MG63 (cell line): Measurements from ENCODE around the gene CHRNA1. TPM values are rescaled to one million over a fixed set of nuclear protein-coding genes. Genes with fewer than 3 reads are reported as not detected.

ENCODE experiments used
- DNase-seq: peaks from one replicate; pipeline ENCODE4 v3.0.0-alpha.2; 2020
- H3K27me3 ChIP-seq: fragments of 250-450 bp; sonication (Bioruptor Pico); 2 replicates; pipeline ENCODE4 v1.5.1; 2020; ENCODE audit warnings: mild to moderate bottlenecking, moderate library complexity
- H3K36me3 ChIP-seq: fragments of 250-450 bp; sonication (Bioruptor Pico); 2 replicates; pipeline ENCODE4 v1.5.1; 2020; ENCODE audit warnings: mild to moderate bottlenecking, moderate library complexity
- H3K4me3 ChIP-seq: fragments of 250-450 bp; sonication (Bioruptor Pico); 2 replicates; pipeline ENCODE4 v1.5.1; 2020; ENCODE audit warnings: mild to moderate bottlenecking, moderate library complexity
- H3K9me3 ChIP-seq: fragments of 250-450 bp; sonication (Bioruptor Pico); 2 replicates; pipeline ENCODE4 v1.5.1; 2020; ENCODE audit warnings: mild to moderate bottlenecking, moderate library complexity
- total RNA-seq: library from RNA; depleted of rRNA; stranded (reverse); fragments of >200 nt; shearing (Covaris generic); gene quantifications from 2 replicates; pipeline ENCODE4 v1.2.3, GENCODE V29; 2014; ENCODE audit warnings: low replicate concordance; rRNA removed

The CHRNA1 gene
- total RNA-seq = not detected in 2 replicates

- no peak for DNase-seq
- Histone ChIP-seq H3K4me3 (no peak within 1 kb of the TSS), H3K9me3 (no peaks in the 10 kb centered on the region), H3K27me3 (no peaks in the 10 kb centered on the region), H3K36me3 (no peaks in the 10 kb centered on the region)
These were observed at the start of gene CHRNA1 for GRCh38 chr2:174764280-174765255. CHRNA1 (minus strand) TSS chr2:174764472; CDS start chr2:174764394, 78 bp downstream.

GRCh38 chr2:174812037-174812436 is 47.8 kb upstream of the CHRNA1 start:
- no peak overlapping the region for H3K4me3 ChIP-seq
- DNase-seq = no peak
- H3K9me3 ChIP-seq = no peaks in the 10 kb centered on the region
- no peaks in the 10 kb centered on the region for H3K36me3 ChIP-seq
- H3K27me3 ChIP-seq = no peaks in the 10 kb centered on the region

- H3K9me3 ChIP-seq = no peaks in the 10 kb centered on the region
- H3K4me3 ChIP-seq = no peak overlapping the region
- no peaks in the 10 kb centered on the region for H3K27me3 ChIP-seq
- no peak for DNase-seq
- H3K36me3 ChIP-seq = no peaks in the 10 kb centered on the region
These were observed 43.7 kb upstream of the CHRNA1 start for GRCh38 chr2:174807931-174808330.

- no peak for DNase-seq
- no peaks in the 10 kb centered on the region for H3K27me3 ChIP-seq
- no peaks in the 10 kb centered on the region for H3K9me3 ChIP-seq
- H3K36me3 ChIP-seq = no peaks in the 10 kb centered on the region
- H3K4me3 ChIP-seq = no peak overlapping the region
These were observed 41.5 kb upstream of the CHRNA1 start for GRCh38 chr2:174805803-174806202.

GRCh38 chr2:174802459-174802858 is 38.2 kb upstream of the CHRNA1 start:
- Histone ChIP-seq H3K9me3 (no peaks in the 10 kb centered on the region), H3K36me3 (no peaks in the 10 kb centered on the region), H3K27me3 (no peaks in the 10 kb centered on the region), H3K4me3 (no peak overlapping the region)
- DNase-seq = no peak

- Histone ChIP-seq H3K4me3 (no peak overlapping the region), H3K36me3 (no peaks in the 10 kb centered on the region), H3K9me3 (no peaks in the 10 kb centered on the region), H3K27me3 (no peaks in the 10 kb centered on the region)
- no peak for DNase-seq
These were observed 36.3 kb upstream of the CHRNA1 start for GRCh38 chr2:174800436-174801205.

GRCh38 chr2:174798801-174799200 is 34.5 kb upstream of the CHRNA1 start:
- Histone ChIP-seq H3K4me3 (no peak overlapping the region), H3K9me3 (no peaks in the 10 kb centered on the region), H3K27me3 (no peaks in the 10 kb centered on the region), H3K36me3 (no peaks in the 10 kb centered on the region)
- no peak for DNase-seq

- DNase-seq = no peak
- Histone ChIP-seq H3K36me3 (no peaks in the 10 kb centered on the region), H3K9me3 (no peaks in the 10 kb centered on the region), H3K4me3 (no peak overlapping the region), H3K27me3 (no peaks in the 10 kb centered on the region)
These were observed 33.6 kb upstream of the CHRNA1 start for GRCh38 chr2:174797781-174798276.

GRCh38 chr2:174796319-174796771 is 32.1 kb upstream of the CHRNA1 start:
- no peaks in the 10 kb centered on the region for H3K9me3 ChIP-seq
- no peak for DNase-seq

GRCh38 chr2:174794851-174795374 is 30.6 kb upstream of the CHRNA1 start:
- Histone ChIP-seq H3K36me3 (no peaks in the 10 kb centered on the region), H3K27me3 (no peaks in the 10 kb centered on the region), H3K9me3 (no peaks in the 10 kb centered on the region), H3K4me3 (no peak overlapping the region)
- DNase-seq = no peak

More at GRCh38 chr2:174796319-174796771, 32.1 kb upstream of the CHRNA1 start:
- no peaks in the 10 kb centered on the region for H3K27me3 ChIP-seq
- no peaks in the 10 kb centered on the region for H3K36me3 ChIP-seq
- no peak overlapping the region for H3K4me3 ChIP-seq

GRCh38 chr2:174792309-174793025 is 28.2 kb upstream of the CHRNA1 start:
- Histone ChIP-seq H3K36me3 (no peaks in the 10 kb centered on the region), H3K27me3 (no peaks in the 10 kb centered on the region), H3K4me3 (no peak overlapping the region), H3K9me3 (no peaks in the 10 kb centered on the region)
- no peak for DNase-seq

- no peak overlapping the region for H3K4me3 ChIP-seq
- DNase-seq = no peak
- H3K36me3 ChIP-seq = no peaks in the 10 kb centered on the region
- H3K27me3 ChIP-seq = no peaks in the 10 kb centered on the region
- no peaks in the 10 kb centered on the region for H3K9me3 ChIP-seq
These were observed 27.5 kb upstream of the CHRNA1 start for GRCh38 chr2:174791746-174792280.

- DNase-seq = no peak
- H3K27me3 ChIP-seq = no peaks in the 10 kb centered on the region
These were observed 26.7 kb upstream of the CHRNA1 start for GRCh38 chr2:174791020-174791419.

GRCh38 chr2:174789001-174789400 is 24.7 kb upstream of the CHRNA1 start:
- H3K27me3 ChIP-seq = no peaks in the 10 kb centered on the region
- no peak overlapping the region for H3K4me3 ChIP-seq
- DNase-seq = no peak
- no peaks in the 10 kb centered on the region for H3K9me3 ChIP-seq
- no peaks in the 10 kb centered on the region for H3K36me3 ChIP-seq

More at GRCh38 chr2:174791020-174791419, 26.7 kb upstream of the CHRNA1 start:
- H3K4me3 ChIP-seq = no peak overlapping the region
- no peaks in the 10 kb centered on the region for H3K9me3 ChIP-seq
- no peaks in the 10 kb centered on the region for H3K36me3 ChIP-seq

GRCh38 chr2:174788291-174788929 is 24.1 kb upstream of the CHRNA1 start:
- DNase-seq = no peak
- no peaks in the 10 kb centered on the region for H3K9me3 ChIP-seq
- H3K4me3 ChIP-seq = no peak overlapping the region
- H3K27me3 ChIP-seq = no peaks in the 10 kb centered on the region
- no peaks in the 10 kb centered on the region for H3K36me3 ChIP-seq
